Suprapubic skin (tissue), 4 donors: ENCODE results near the gene NTM. TPM values are rescaled to one million over a fixed set of nuclear protein-coding genes. Genes with fewer than 3 reads are reported as not detected.

ENCODE experiments used
- DNase-seq, 2 donors: peaks; one replicate each; pipeline ENCODE4 v3.0.0-alpha.2; 2019; ENCODE audit warnings: low spot score in 2 of 2
- H3K27ac ChIP-seq: fragments of 200-600 bp; sonication (generic); one replicate; pipeline ENCODE4 v1.5.1; 2019
- H3K27me3 ChIP-seq: fragments of 200-600 bp; sonication (generic); one replicate; pipeline ENCODE4 v1.5.1; 2019
- H3K36me3 ChIP-seq: fragments of 200-600 bp; sonication (generic); one replicate; pipeline ENCODE4 v1.5.1; 2019
- H3K4me1 ChIP-seq: fragments of 200-600 bp; sonication (generic); one replicate; pipeline ENCODE4 v1.5.1; 2019
- H3K4me3 ChIP-seq: fragments of 200-600 bp; sonication (generic); one replicate; pipeline ENCODE4 v1.5.1; 2019; ENCODE audit warnings: mild to moderate bottlenecking
- H3K9me3 ChIP-seq: fragments of 200-600 bp; sonication (generic); one replicate; pipeline ENCODE4 v1.5.1; 2019
- EP300 ChIP-seq: sonication (generic); formaldehyde crosslinking; IDR thresholded peaks from one replicate; pipeline ENCODE4 v1.6.1; 2017; ENCODE audit warnings: antibody characterized with exemption
- POLR2A ChIP-seq, 2 donors: fragments of 450-650 bp; IDR thresholded peaks; one replicate each; pipeline ENCODE4 v1.6.1; 2017; ENCODE audit warnings: antibody characterized with exemption in 2 of 2, mild to moderate bottlenecking in 2 of 2, moderate library complexity in 2 of 2
- POLR2AphosphoS5 ChIP-seq, 3 donors: sonication (generic); formaldehyde crosslinking; IDR thresholded peaks; one replicate each; pipeline ENCODE4 v1.6.1; 2017; ENCODE audit warnings: antibody characterized with exemption in 3 of 3
- WGBS: methylation state at CpG from one replicate; pipeline ENCODE4 v1.1.5; 2018; 5-methylcytosine and 5-hydroxymethylcytosine counted together
- total RNA-seq, 4 donors: library from RNA; depleted of rRNA; stranded (reverse); fragments of >200 nt; gene quantifications; one replicate each; pipeline ENCODE4 v1.1.0, GENCODE V29; 2016
- TF ChIP-seq, protein P1 (sequence below), 2 donors: fragments of 200-600 bp in 1 of 2; fragments of 450-650 bp in 1 of 2; sonication (generic) in 1 of 2; IDR thresholded peaks; one replicate each; pipeline ENCODE4 v1.5.1; 2016 to 2019; ENCODE audit warnings: antibody characterized with exemption in 2 of 2, mild to moderate bottlenecking in 1 of 2, moderate library complexity in 1 of 2

Gene NTM
- total RNA-seq, 4 donors from 2014 or later = 0.19 to 19.1 (median 2.1) TPM

DNA sequence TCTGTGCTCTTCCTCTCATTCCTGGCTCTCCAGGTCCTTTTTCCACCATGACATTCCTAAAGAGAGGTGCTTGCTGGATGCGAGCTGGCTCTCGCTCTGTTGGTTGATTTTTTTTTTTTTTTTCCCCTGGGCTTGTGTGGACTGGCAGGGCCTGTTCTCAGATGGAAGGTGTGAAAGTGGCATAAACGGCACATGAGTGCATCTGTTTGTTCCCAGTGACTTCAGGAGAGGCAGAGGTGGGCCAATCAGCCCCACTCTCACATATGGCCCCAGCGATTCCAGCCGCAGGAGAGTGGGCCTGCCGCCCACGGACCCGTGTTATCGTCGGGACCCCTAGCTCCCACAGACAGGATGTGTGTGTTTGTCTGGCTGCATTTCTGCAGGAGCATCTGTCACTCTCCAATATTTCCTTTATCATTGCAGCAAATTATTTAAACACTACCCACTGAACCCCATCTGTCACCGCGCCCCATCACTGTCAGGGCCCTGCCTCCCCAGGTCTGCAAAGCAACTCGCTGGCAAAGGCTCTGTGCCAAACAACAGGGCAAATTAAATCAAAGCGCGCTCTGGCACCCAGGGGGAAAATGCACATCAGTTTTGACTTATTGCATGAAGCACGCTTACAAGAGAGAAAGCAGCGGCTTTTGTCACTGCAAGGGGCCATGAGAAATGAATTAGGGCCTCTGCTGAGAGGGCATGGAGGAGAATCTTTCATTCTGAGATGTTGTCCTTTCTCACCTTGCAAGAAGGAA is 886.3 kb downstream of the NTM start:
- Histone ChIP-seq H3K9me3 (peaks cover 3% of the 10 kb centered on the region), H3K4me1 (no peaks in the 10 kb centered on the region), H3K4me3 (no peak overlapping the region), H3K27ac (no peak overlapping the region), H3K27me3 (no peaks in the 10 kb centered on the region), H3K36me3 (no peaks in the 10 kb centered on the region)
- no peak for TF ChIP-seq POLR2A (IDR thresholded peaks at IDR 0.05)
- TF ChIP-seq EP300 = no peak
- no peak for TF ChIP-seq POLR2AphosphoS5 (IDR thresholded peaks at IDR 0.05)
- TF ChIP-seq, protein P1, sequence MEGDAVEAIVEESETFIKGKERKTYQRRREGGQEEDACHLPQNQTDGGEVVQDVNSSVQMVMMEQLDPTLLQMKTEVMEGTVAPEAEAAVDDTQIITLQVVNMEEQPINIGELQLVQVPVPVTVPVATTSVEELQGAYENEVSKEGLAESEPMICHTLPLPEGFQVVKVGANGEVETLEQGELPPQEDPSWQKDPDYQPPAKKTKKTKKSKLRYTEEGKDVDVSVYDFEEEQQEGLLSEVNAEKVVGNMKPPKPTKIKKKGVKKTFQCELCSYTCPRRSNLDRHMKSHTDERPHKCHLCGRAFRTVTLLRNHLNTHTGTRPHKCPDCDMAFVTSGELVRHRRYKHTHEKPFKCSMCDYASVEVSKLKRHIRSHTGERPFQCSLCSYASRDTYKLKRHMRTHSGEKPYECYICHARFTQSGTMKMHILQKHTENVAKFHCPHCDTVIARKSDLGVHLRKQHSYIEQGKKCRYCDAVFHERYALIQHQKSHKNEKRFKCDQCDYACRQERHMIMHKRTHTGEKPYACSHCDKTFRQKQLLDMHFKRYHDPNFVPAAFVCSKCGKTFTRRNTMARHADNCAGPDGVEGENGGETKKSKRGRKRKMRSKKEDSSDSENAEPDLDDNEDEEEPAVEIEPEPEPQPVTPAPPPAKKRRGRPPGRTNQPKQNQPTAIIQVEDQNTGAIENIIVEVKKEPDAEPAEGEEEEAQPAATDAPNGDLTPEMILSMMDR (IDR thresholded peaks at IDR 0.05) = no peak
- no peak for DNase-seq
- WGBS = 57% methylated on average over 17 of the region's 17 CpGs

DNA sequence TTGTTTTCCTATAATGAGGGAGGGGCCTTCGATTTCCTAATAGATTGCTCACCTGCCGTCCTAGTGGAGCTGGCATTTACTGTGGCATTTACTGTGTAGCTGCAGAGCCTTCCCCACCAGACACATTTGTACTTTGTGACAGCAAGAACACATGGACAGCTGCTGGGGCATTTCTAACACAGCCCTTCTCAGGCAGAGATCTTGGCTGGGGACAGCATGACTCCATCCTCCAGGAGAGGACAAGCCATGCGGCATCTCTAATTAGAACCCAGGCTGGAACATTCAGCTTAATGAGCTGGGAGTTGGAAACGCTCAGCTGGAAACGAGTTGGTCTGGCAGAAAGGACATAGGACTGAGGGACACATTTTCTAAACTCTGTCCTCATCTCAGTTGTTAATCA is 887.5 kb downstream of the NTM start:
- Histone ChIP-seq H3K27ac (no peak overlapping the region), H3K27me3 (no peaks in the 10 kb centered on the region), H3K4me3 (no peak overlapping the region), H3K4me1 (no peaks in the 10 kb centered on the region), H3K36me3 (no peaks in the 10 kb centered on the region), H3K9me3 (peaks cover 3% of the 10 kb centered on the region)
- DNase-seq = no peak
- 80% methylated on average over 5 of the region's 5 CpGs for WGBS
- TF ChIP-seq POLR2AphosphoS5 (IDR thresholded peaks at IDR 0.05) (no peak), EP300 (no peak), POLR2A (IDR thresholded peaks at IDR 0.05) (no peak)
- TF ChIP-seq, protein P1 (IDR thresholded peaks at IDR 0.05) = no peak

DNA sequence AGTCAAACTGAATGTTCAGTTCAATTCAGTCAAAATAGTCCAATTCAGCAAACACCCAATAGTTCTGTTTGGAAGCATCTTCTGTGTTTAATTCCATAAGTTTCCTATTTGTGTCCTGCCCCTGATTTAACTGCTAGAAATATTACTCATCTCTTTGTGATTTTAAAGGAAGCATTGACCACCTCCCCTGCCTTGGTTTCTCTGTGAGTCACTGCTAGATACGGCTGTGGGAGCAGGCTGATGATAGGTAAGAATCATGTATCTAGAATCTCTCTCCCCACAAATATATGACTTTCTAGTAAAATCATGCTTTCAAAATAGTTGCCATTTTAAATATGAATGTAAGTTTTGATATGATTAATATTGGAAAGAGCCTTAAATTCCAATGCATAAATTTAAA is 888.5 kb downstream of the NTM start:
- H3K4me3 ChIP-seq = no peak overlapping the region
- no peaks in the 10 kb centered on the region for H3K27me3 ChIP-seq
- 86% methylated on average over 1 of the region's 1 CpG for WGBS
- TF ChIP-seq POLR2A (IDR thresholded peaks at IDR 0.05) (no peak), EP300 (no peak), POLR2AphosphoS5 (IDR thresholded peaks at IDR 0.05) (no peak)
- TF ChIP-seq, protein P1 (IDR thresholded peaks at IDR 0.05) = no peak
- H3K36me3 ChIP-seq = no peaks in the 10 kb centered on the region
- H3K27ac ChIP-seq = no peak overlapping the region
- no peaks in the 10 kb centered on the region for H3K4me1 ChIP-seq
- peaks cover 3% of the 10 kb centered on the region for H3K9me3 ChIP-seq
- DNase-seq = no peak

DNA sequence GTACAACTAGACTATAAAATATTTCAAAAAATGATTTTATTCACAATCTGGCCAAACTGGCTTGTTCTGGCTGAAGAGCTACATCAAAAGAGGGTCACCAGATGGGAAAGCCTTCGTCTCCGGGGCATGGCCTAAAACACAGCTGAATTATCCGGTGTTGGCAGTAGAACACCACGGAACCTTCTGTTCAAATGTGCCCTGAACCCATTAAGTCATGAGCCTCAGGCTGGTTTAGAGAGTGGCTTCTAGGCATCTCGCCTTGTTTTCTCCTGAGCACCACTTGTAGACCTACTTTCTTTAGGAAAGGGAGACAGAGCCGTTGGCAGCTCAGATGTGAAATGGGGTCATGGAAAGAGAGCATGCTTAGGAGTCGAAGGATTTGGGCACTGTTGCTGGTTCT is 890.2 kb downstream of the NTM start:
- Histone ChIP-seq H3K36me3 (no peaks in the 10 kb centered on the region), H3K9me3 (peaks cover 3% of the 10 kb centered on the region), H3K27ac (no peak overlapping the region), H3K4me3 (no peak overlapping the region), H3K27me3 (no peaks in the 10 kb centered on the region), H3K4me1 (no peaks in the 10 kb centered on the region)
- 80% methylated on average over 7 of the region's 7 CpGs for WGBS
- DNase-seq = no peak
- TF ChIP-seq, protein P1 (IDR thresholded peaks at IDR 0.05) = no peak
- no peak for TF ChIP-seq POLR2A (IDR thresholded peaks at IDR 0.05)
- no peak for TF ChIP-seq EP300
- no peak for TF ChIP-seq POLR2AphosphoS5 (IDR thresholded peaks at IDR 0.05)

DNA sequence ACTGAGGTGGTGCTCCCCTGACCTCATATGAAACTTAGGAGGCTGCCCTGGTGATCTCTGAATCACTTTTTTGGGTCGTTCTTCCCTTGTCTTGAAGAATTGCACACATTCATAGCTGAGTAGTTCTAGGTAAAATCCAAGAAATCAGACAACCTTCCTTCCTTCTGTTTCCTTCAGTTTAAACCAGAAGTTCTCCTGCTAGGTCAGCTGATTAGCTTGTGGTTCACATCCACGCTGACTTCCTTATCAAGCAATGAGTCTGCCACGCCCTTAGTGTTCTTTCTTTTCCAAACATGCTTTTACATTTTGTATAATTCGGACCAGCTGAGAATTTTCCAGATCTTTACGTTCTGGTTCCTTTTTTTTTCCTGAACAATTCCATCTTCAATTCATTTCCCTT is 892.8 kb downstream of the NTM start:
- no peak overlapping the region for H3K4me3 ChIP-seq
- H3K27ac ChIP-seq = no peak overlapping the region
- no peaks in the 10 kb centered on the region for H3K4me1 ChIP-seq
- no peak for TF ChIP-seq EP300
- TF ChIP-seq POLR2A (IDR thresholded peaks at IDR 0.05) = no peak
- TF ChIP-seq, protein P1 (IDR thresholded peaks at IDR 0.05) = no peak
- TF ChIP-seq POLR2AphosphoS5 (IDR thresholded peaks at IDR 0.05) = no peak
- DNase-seq = no peak
- H3K36me3 ChIP-seq = no peaks in the 10 kb centered on the region
- 52% methylated on average over 5 of the region's 5 CpGs for WGBS
- H3K9me3 ChIP-seq = peaks cover under 1% of the 10 kb centered on the region
- H3K27me3 ChIP-seq = no peaks in the 10 kb centered on the region
